ENCODE results near the gene POLD2. TPM values are rescaled to one million over a fixed set of nuclear protein-coding genes. Genes with fewer than 3 reads are reported as not detected.

POLD2 gene
- total and polyA plus RNA-seq, 2 of the 8 experiments (the other 6 are each of a cell fraction or from before 2014, with no cell fraction given), result 148 to 214 TPM

DNA sequence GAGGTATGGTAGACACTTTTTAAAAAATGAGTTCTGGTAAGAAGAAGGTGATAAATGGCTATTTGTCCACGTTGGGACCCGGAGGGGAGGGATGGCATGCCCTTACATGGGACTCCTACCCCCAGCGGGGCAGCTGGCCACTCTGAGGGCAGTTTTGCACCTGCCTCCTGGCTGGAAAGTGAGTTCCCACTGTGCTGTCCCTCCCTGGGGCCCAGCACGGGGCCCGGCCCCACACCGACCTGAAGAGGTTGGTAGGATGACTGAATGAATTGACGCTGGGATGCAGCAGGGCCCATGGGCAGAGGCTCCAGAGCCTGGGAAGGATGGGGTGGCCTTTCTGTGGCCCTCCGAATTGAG is 19.8 kb downstream of the POLD2 start:
- H3K27me3 ChIP-seq (replicated peaks in 1 of 4; ENCODE audit: control insufficient read depth in 3 of 4, extremely low read depth in 1 of 4, insufficient read depth in 3 of 4, low read length in 3 of 4), result peaks cover 0 to 29% (median 16%) of the 10 kb centered on the region in 4 experiments; a peak in 6 of 7 replicates
- H4K20me1 ChIP-seq (replicated peaks in 1 of 2; ENCODE audit: control insufficient read depth in 1 of 2, insufficient read depth in 2 of 2, low read length in 2 of 2), result peaks cover 2 to 3% of the 10 kb centered on the region in 2 experiments
- no peak overlapping the region for H3K27ac ChIP-seq (ENCODE audit: low read depth, low read length)
- no peak overlapping the region; the same call in none of the 2 replicates for H3K18ac ChIP-seq (ENCODE audit: extremely low read depth, low read length)
- H3K4me2 ChIP-seq (ENCODE audit: insufficient read depth in 1 of 2, low read depth in 2 of 2, low read length in 2 of 2), result peak overlapping the region; percentile 65 to 98
- no peak overlapping the region for H2AK5ac ChIP-seq (ENCODE audit: low read depth, low read length)
- H2BK5ac ChIP-seq (ENCODE audit: low read depth, low read length), result peak overlapping the region; percentile 35; the same call in 1 of the 2 replicates
- no peak overlapping the region for H3K9ac ChIP-seq (replicated peaks in 1 of 4; ENCODE audit: extremely low read depth in 1 of 4, low read depth in 3 of 4, low read length in 3 of 4)
- ChIA-PET POLR2A (ENCODE audit: partially characterized antibody) (no interaction called here), CTCF (ENCODE audit: partially characterized antibody) (interaction anchor here (1.0 to 2.7 kb wide), 2 partner anchors 17 to 53 kb away, joined by 3 to 13 read pairs; no protein-coding TSS in a partner anchor)
- H3K79me2 ChIP-seq (ENCODE audit: control insufficient read depth in 1 of 2, insufficient read depth in 2 of 2, low read length in 2 of 2), result no peaks in the 10 kb centered on the region; a peak in 1 of 4 replicates
- no peak overlapping the region; the same call in 1 of the 2 replicates for H4K8ac ChIP-seq (ENCODE audit: extremely low read depth, insufficient read depth, low read length)
- H3K56ac ChIP-seq (replicated peaks; ENCODE audit: insufficient read length, low read depth, low read length), result no peak overlapping the region
- H3K23ac ChIP-seq (ENCODE audit: insufficient read length), result no peak overlapping the region
- H3K4me3 ChIP-seq (ENCODE audit: extremely low read depth in 1 of 4, insufficient read depth in 2 of 4, low read depth in 3 of 4, low read length in 4 of 4), result peak overlapping the region; percentile 33 to 87 (median 58)
- no peak overlapping the region; the same call in 1 of the 2 replicates for H2AFZ ChIP-seq (ENCODE audit: low read length)
- peaks cover 15% of the 10 kb centered on the region for H3K23me2 ChIP-seq (ENCODE audit: low read depth, low read length)
- no peak overlapping the region for H3K14ac ChIP-seq (ENCODE audit: insufficient read length)
- TF ChIP-seq BACH1 (IDR thresholded peaks at IDR 0.05; ENCODE audit: low read length) (no peak), BCL11A (IDR thresholded peaks at IDR 0.05; ENCODE audit: low read depth in 2 of 2, low read length in 2 of 2) (no peak), RFX5 (IDR thresholded peaks at IDR 0.05; ENCODE audit: borderline replicate concordance, low read depth, low read length) (no peak), TBP (IDR thresholded peaks at IDR 0.05; ENCODE audit: low read depth, low read length) (no peak), NRF1 (IDR thresholded peaks at IDR 0.05; ENCODE audit: low read depth, low read length) (no peak), RBBP5 (IDR thresholded peaks at IDR 0.05; ENCODE audit: borderline replicate concordance, low read depth, low read length) (no peak), PHF8 (conservative IDR thresholded peaks at IDR 0.05; ENCODE audit: low read depth, low read length) (no peak), SUZ12 (IDR thresholded peaks at IDR 0.05; ENCODE audit: low read length) (no peak)
- TF ChIP-seq, protein P1, sequence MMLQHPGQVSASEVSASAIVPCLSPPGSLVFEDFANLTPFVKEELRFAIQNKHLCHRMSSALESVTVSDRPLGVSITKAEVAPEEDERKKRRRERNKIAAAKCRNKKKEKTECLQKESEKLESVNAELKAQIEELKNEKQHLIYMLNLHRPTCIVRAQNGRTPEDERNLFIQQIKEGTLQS (IDR thresholded peaks at IDR 0.05; ENCODE audit: insufficient read depth, low read depth, low read length), result no peak
- H3K4me1 ChIP-seq (replicated peaks in 1 of 4; ENCODE audit: control insufficient read depth in 3 of 4, insufficient read depth in 4 of 4, low read length in 3 of 4), result peaks cover 0 to 12% (median 9%) of the 10 kb centered on the region in 4 experiments; a peak in 6 of 7 replicates
- FAIRE-seq, result no peak
- H4K91ac ChIP-seq (replicated peaks; ENCODE audit: insufficient read length, low read length), result no peak overlapping the region
- peaks cover 4% of the 10 kb centered on the region; the same call in 1 of the 2 replicates for H3K79me1 ChIP-seq (ENCODE audit: low read depth, low read length)
- H2BK12ac ChIP-seq (ENCODE audit: low read depth, low read length), result peak overlapping the region; percentile 60; the same call in 1 of the 2 replicates
- no peak for DNase-seq (ENCODE audit: low read depth in 1 of 2, low spot score in 2 of 2)
- peak overlapping the region; percentile 18 for H4K5ac ChIP-seq (ENCODE audit: insufficient read length, low read depth, low read length)
- no peak overlapping the region for H2BK120ac ChIP-seq (replicated peaks; ENCODE audit: low read depth, low read length)
- no peak overlapping the region for H3K4ac ChIP-seq (replicated peaks; ENCODE audit: insufficient read length, low read depth, low read length)
- H3K36me3 ChIP-seq (ENCODE audit: control insufficient read depth in 2 of 4, insufficient read depth in 4 of 4, low read length in 3 of 4), result no peaks in the 10 kb centered on the region; a peak in 2 of 8 replicates
- WGBS, 2 experiments (ENCODE audit: extremely low coverage in 1 of 2, insufficient coverage in 1 of 2, insufficient read length in 1 of 2, insufficient replicate concordance in 2 of 2, low coverage in 1 of 2, low lambda C conversion rate in 2 of 2, missing lambda C conversion rate in 1 of 2), result 44% methylated on average over 8 of the region's 8 CpGs; no CpG with 5 or more reads in 1 of the 2 experiments
- H3K9me3 ChIP-seq (ENCODE audit: insufficient read depth in 2 of 2, low read depth in 1 of 2, low read length in 1 of 2), result no peaks in the 10 kb centered on the region
- no peak overlapping the region for H2BK15ac ChIP-seq (ENCODE audit: low read length)
- H2BK20ac ChIP-seq (ENCODE audit: low read length), result no peak overlapping the region

Measured in H1 (cell line).